B cell (primary cell): ENCODE data around the gene NSUN7. TPM values are rescaled to one million over a fixed set of nuclear protein-coding genes. Genes with fewer than 3 reads are reported as not detected.

Source experiments
- ATAC-seq: fragments of 200-7000 bp; cut with Tn5 transposase; one replicate; pipeline ENCODE4 v1.10.0; 2021; ENCODE audit warnings: low read depth, mild to moderate bottlenecking, moderate number of reproducible peaks, moderate library complexity
- CTCF ChIA-PET: fragments of 350-600 bp; sonication (Branson Sonifier 250); formaldehyde crosslinking; loops from one replicate; lab custom pipeline; 2021; ENCODE audit warnings: antibody characterized with exemption, inconsistent platforms; lab: Charles Lee
- POLR2A ChIA-PET: fragments of 350-600 bp; sonication (Branson Sonifier 250); formaldehyde crosslinking; loops from one replicate; lab custom pipeline; 2021; ENCODE audit warnings: antibody characterized with exemption; lab: Charles Lee
- DNase-seq: peaks from one replicate; pipeline ENCODE4 v3.0.0; 2013
- H2AFZ ChIP-seq: 2 replicates; pipeline ENCODE4 v1.6.1; 2012; ENCODE audit warnings: mild to moderate bottlenecking, low read depth, low read length; ENCODE audit not compliant: insufficient read depth, poor library complexity, severe bottlenecking
- H3K27ac ChIP-seq, 2 donors: 1 replicate in 1 of 2; 2 replicates in 1 of 2; pipeline ENCODE4 v1.5.1; 2012 to 2013; ENCODE audit warnings: low read length in 2 of 2, mild to moderate bottlenecking in 2 of 2, moderate library complexity in 1 of 2
- H3K27me3 ChIP-seq, 4 experiments: fragments of 200-600 bp in 1 of 4; sonication (generic) in 1 of 4; replicated peaks in 1 of 4; 1 replicate in 2 of 4; 2 replicates in 2 of 4; pipeline versions ENCODE4 v1.6.1 to v1.7.0; 2013 to 2016; ENCODE audit warnings: low read length in 3 of 4, mild to moderate bottlenecking in 2 of 4, mixed read lengths in 1 of 4, moderate library complexity in 1 of 4; ENCODE audit not compliant: insufficient read depth in 4 of 4, control insufficient read depth in 3 of 4; ENCODE audit errors: control extremely low read depth in 1 of 4
- H3K36me3 ChIP-seq, 2 experiments: replicated peaks in 1 of 2; 1 replicate in 1 of 2; 2 replicates in 1 of 2; pipeline versions ENCODE4 v1.6.1 to v1.7.1; 2013; ENCODE audit warnings: low read length in 1 of 2; ENCODE audit not compliant: insufficient read depth in 2 of 2, control insufficient read depth in 1 of 2; ENCODE audit errors: control extremely low read depth in 1 of 2, extremely low read depth in 1 of 2
- H3K4me1 ChIP-seq, 2 donors: fragments of 200-600 bp in 1 of 2; sonication (generic) in 1 of 2; 1 replicate in 1 of 2; 2 replicates in 1 of 2; pipeline versions ENCODE4 v1.5.1 to v1.6.1; 2013 to 2017; ENCODE audit warnings: low read length in 2 of 2; ENCODE audit not compliant: control insufficient read depth in 2 of 2, insufficient read depth in 2 of 2
- H3K4me2 ChIP-seq: replicated peaks from 2 replicates; pipeline ENCODE3; 2012; ENCODE audit warnings: mild to moderate bottlenecking, low read depth, low read length; ENCODE audit not compliant: poor library complexity, severe bottlenecking
- H3K4me3 ChIP-seq, 5 experiments: fragments of 200-600 bp in 1 of 5; sonication (generic) in 1 of 5; 1 replicate in 3 of 5; 2 replicates in 2 of 5; pipeline versions ENCODE4 v1.5.1 to v1.7.0; 2011 to 2016; ENCODE audit warnings: low read length in 4 of 5, mild to moderate bottlenecking in 4 of 5, low read depth in 2 of 5, control low read depth in 1 of 5, moderate library complexity in 1 of 5; ENCODE audit not compliant: insufficient read depth in 1 of 5; ENCODE audit errors: control extremely low read depth in 1 of 5, extremely low read depth in 1 of 5
- H3K79me2 ChIP-seq: fragments of 200-600 bp; sonication (generic); one replicate; pipeline ENCODE4 v1.6.0; 2016; ENCODE audit warnings: low read length; ENCODE audit not compliant: control insufficient read depth, insufficient read depth
- H3K9ac ChIP-seq: fragments of 200-600 bp; sonication (generic); 2 replicates; pipeline ENCODE4 v1.6.1; 2017; ENCODE audit warnings: mild to moderate bottlenecking, low read length, moderate library complexity
- H3K9me3 ChIP-seq, 3 donors: one replicate each; pipeline versions ENCODE4 v1.6.1 to v1.7.1; 2013; ENCODE audit warnings: low read length in 2 of 3; ENCODE audit not compliant: control insufficient read depth in 2 of 3, insufficient read depth in 1 of 3; ENCODE audit errors: control extremely low read depth in 1 of 3
- H4K20me1 ChIP-seq: 2 replicates; pipeline ENCODE4 v1.6.0; 2012; ENCODE audit warnings: mild to moderate bottlenecking, low read length; ENCODE audit not compliant: insufficient read depth, control insufficient read depth, poor library complexity, severe bottlenecking
- H3K27ac Mint-ChIP-seq: one replicate; pipeline ENCODE4 v1.8.0; 2021; ENCODE audit warnings: mixed read lengths
- H3K27me3 Mint-ChIP-seq: one replicate; pipeline ENCODE4 v1.8.0; 2021; ENCODE audit warnings: mixed read lengths
- H3K4me1 Mint-ChIP-seq: one replicate; pipeline ENCODE4 v1.8.0; 2021; ENCODE audit warnings: mixed read lengths
- H3K4me3 Mint-ChIP-seq: one replicate; pipeline ENCODE4 v1.8.0; 2021; ENCODE audit warnings: mixed read lengths
- H3K9me3 Mint-ChIP-seq: one replicate; pipeline ENCODE4 v1.8.0; 2022; ENCODE audit warnings: mixed read lengths; ENCODE audit not compliant: insufficient read depth
- EZH2 ChIP-seq: IDR thresholded peaks from 2 replicates; pipeline ENCODE4 v1.6.1; 2012; ENCODE audit warnings: borderline replicate concordance, low read depth, mild to moderate bottlenecking, moderate library complexity, low read length; ENCODE audit not compliant: insufficient read depth, poor library complexity, severe bottlenecking
- WGBS: methylation state at CpG from one replicate; pipeline ENCODE4 v1.1.5; 2013; ENCODE audit warnings: missing lambda C conversion rate; ENCODE audit not compliant: insufficient coverage; 5-methylcytosine and 5-hydroxymethylcytosine counted together
- intact Hi-C: fragments of 100-400 bp; cut with micrococcal nuclease; formaldehyde crosslinking; loops from one replicate; pipeline ENCODE4 v1.10.0; 2022
- polyA plus RNA-seq: library from polyadenylated mRNA; depleted of rRNA; stranded (reverse); fragments of >200 nt; gene quantifications from 2 replicates; pipeline ENCODE4 v1.2.3, GENCODE V29; 2012
- total RNA-seq, 2 donors: library from RNA; stranded (reverse); fragments of 120-200 nt in 1 of 2; gene quantifications; 1 replicate in 1 of 2; 2 replicates in 1 of 2; pipeline versions ENCODE4 v1.2.3 to v1.2.4, GENCODE V29; 2013 to 2022
- TF ChIP-seq, protein P1 (sequence below): fragments of 200-600 bp; IDR thresholded peaks from one replicate; pipeline ENCODE4 v1.8.0; 2022; ENCODE audit warnings: antibody characterized with exemption, mild to moderate bottlenecking

Gene NSUN7
- total and polyA plus RNA-seq, 2 donors (not counting 1 experiment from before 2014, with no cell fraction given), result 0.75 to 29.8 TPM

DNA sequence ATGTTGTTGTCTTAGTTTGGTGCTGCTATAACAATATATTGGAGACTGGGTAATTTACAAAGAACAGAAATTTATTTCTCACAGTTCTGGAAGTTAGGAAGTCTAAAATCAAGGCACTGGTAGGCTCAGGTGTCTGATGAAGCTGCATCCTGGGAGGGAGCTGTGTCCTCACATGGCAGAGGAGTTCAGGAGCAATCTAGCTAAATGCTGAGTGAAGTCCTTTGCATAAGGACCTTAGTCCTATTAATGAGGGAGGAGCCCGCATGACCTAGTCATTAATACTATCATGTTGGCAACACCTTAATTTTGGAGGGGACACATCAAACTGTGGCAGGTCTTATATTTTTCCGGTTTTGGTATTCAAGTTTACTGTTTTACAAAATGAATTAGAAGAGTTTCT is 36.0 kb upstream of the NSUN7 start:
- no CpG with 5 or more reads among the region's 2 CpGs for WGBS
- H3K4me2 ChIP-seq, result no peak overlapping the region
- no peak for TF ChIP-seq EZH2
- TF ChIP-seq, protein P1, sequence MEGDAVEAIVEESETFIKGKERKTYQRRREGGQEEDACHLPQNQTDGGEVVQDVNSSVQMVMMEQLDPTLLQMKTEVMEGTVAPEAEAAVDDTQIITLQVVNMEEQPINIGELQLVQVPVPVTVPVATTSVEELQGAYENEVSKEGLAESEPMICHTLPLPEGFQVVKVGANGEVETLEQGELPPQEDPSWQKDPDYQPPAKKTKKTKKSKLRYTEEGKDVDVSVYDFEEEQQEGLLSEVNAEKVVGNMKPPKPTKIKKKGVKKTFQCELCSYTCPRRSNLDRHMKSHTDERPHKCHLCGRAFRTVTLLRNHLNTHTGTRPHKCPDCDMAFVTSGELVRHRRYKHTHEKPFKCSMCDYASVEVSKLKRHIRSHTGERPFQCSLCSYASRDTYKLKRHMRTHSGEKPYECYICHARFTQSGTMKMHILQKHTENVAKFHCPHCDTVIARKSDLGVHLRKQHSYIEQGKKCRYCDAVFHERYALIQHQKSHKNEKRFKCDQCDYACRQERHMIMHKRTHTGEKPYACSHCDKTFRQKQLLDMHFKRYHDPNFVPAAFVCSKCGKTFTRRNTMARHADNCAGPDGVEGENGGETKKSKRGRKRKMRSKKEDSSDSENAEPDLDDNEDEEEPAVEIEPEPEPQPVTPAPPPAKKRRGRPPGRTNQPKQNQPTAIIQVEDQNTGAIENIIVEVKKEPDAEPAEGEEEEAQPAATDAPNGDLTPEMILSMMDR, result no peak
- no peak overlapping the region for H3K4me3 Mint-ChIP-seq
- ATAC-seq, result no peak
- H3K27ac Mint-ChIP-seq, result no peak overlapping the region
- H3K36me3 ChIP-seq, result no peaks in the 10 kb centered on the region
- H3K9me3 ChIP-seq, result no peaks in the 10 kb centered on the region
- H3K4me1 ChIP-seq, result no peaks in the 10 kb centered on the region
- no peaks in the 10 kb centered on the region for H3K79me2 ChIP-seq
- CTCF ChIA-PET, result no interaction called here
- intact Hi-C loops, result loop anchor here (10.0 kb wide), 2 partner anchors 89 to 389 kb away; partner anchors contain the start of gene RBM47
- H3K4me1 Mint-ChIP-seq, result no peaks in the 10 kb centered on the region
- POLR2A ChIA-PET, result interaction anchor here (1.1 kb wide), 1 partner anchor 129 kb away, joined by 3 read pairs; no protein-coding TSS in a partner anchor
- no peak for DNase-seq
- no peaks in the 10 kb centered on the region for H3K27me3 ChIP-seq
- H2AFZ ChIP-seq, result no peak overlapping the region
- no peak overlapping the region for H3K9ac ChIP-seq
- H3K9me3 Mint-ChIP-seq, result no peaks in the 10 kb centered on the region
- H3K27ac ChIP-seq, result no peak overlapping the region
- no peak overlapping the region for H3K4me3 ChIP-seq
- no peaks in the 10 kb centered on the region for H4K20me1 ChIP-seq
- no peaks in the 10 kb centered on the region for H3K27me3 Mint-ChIP-seq

DNA sequence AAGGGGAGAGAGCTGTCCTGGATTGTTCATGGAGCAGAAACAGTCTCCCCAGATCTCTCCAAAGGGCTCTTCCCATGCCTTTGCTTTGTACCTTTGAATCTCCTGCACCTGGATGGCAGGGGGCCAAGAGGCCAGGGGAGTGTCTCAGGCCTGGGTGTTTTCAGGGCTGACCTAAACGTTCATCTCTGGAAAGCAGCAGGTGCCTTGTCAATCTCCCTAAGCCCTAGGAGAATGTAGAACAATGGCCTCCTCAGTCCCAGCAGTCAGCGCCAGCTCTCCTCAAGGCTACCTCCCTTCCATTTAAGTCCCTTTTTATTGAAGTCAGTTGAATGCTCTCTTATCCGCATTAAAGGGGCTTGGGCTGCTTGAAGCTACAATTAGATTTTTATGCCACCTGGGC is 31.2 kb upstream of the NSUN7 start:
- CTCF ChIA-PET, result interaction anchor here (0.6 to 2.5 kb wide), 8 partner anchors 214 to 1405 kb away, joined by 3 to 9 read pairs (median 3); no protein-coding TSS in a partner anchor
- 85% methylated on average over 3 of the region's 3 CpGs for WGBS
- no peak for ATAC-seq

More for the DNA sequence above, 31.2 kb upstream of the NSUN7 start:
- H3K4me1 ChIP-seq, result peaks cover 19 to 25% of the 10 kb centered on the region in 2 donors
- no peaks in the 10 kb centered on the region for H3K9me3 ChIP-seq
- H3K4me3 Mint-ChIP-seq, result no peak overlapping the region
- no peaks in the 10 kb centered on the region for H3K36me3 ChIP-seq
- H3K79me2 ChIP-seq, result no peaks in the 10 kb centered on the region
- no peak overlapping the region for H3K9ac ChIP-seq
- peaks cover 4% of the 10 kb centered on the region for H3K4me1 Mint-ChIP-seq
- no peak overlapping the region for H3K27ac Mint-ChIP-seq
- H3K27me3 ChIP-seq, result no peaks in the 10 kb centered on the region
- H3K9me3 Mint-ChIP-seq, result no peaks in the 10 kb centered on the region
- H4K20me1 ChIP-seq, result no peaks in the 10 kb centered on the region
- no peak overlapping the region for H3K4me2 ChIP-seq
- TF ChIP-seq, protein P1, result no peak
- TF ChIP-seq EZH2, result no peak
- POLR2A ChIA-PET, result no interaction called here
- no peak overlapping the region for H3K27ac ChIP-seq
- no peaks in the 10 kb centered on the region for H3K27me3 Mint-ChIP-seq
- DNase-seq, result no peak
- no peak overlapping the region for H2AFZ ChIP-seq
- intact Hi-C loops, result loop anchor here (10.0 kb wide), 2 partner anchors 94 to 394 kb away; partner anchors contain the start of gene RBM47
- H3K4me3 ChIP-seq, result no peak overlapping the region
